ENCODE results near the gene LRRC4C. TPM values are rescaled to one million over a fixed set of nuclear protein-coding genes. Genes with fewer than 3 reads are reported as not detected.

LRRC4C gene
- total RNA-seq, 1 experiment from 2014 or later = not detected

- no peak overlapping the region for H3K27ac Mint-ChIP-seq (ENCODE audit: unreplicated experiment)
- CTCF ChIA-PET = no interaction called here
- H3K9me3 Mint-ChIP-seq (ENCODE audit: low read depth, unreplicated experiment) = peaks cover 22% of the 10 kb centered on the region
- H3K4me3 Mint-ChIP-seq (ENCODE audit: low read depth, unreplicated experiment) = no peak overlapping the region
- no peaks in the 10 kb centered on the region for H3K27me3 Mint-ChIP-seq (ENCODE audit: unreplicated experiment)
- no peak for DNase-seq
- no peak for TF ChIP-seq CTCF (IDR thresholded peaks at IDR 0.05; ENCODE audit: unreplicated experiment)
- BruUV-seq (replicated peaks) = no TSS peak
- intact Hi-C loops (cut with micrococcal nuclease; ENCODE audit: unreplicated experiment) = no loop called here
- no peaks in the 10 kb centered on the region for H3K4me1 Mint-ChIP-seq (ENCODE audit: low read depth, unreplicated experiment)
- H3K36me3 Mint-ChIP-seq (ENCODE audit: insufficient read depth, unreplicated experiment) = no peaks in the 10 kb centered on the region
Observed at GRCh38 chr11:41102471-41102870, 357.0 kb downstream of the LRRC4C start.

GRCh38 chr11:41099654-41100053 is 359.8 kb downstream of the LRRC4C start:
- no peaks in the 10 kb centered on the region for H3K36me3 Mint-ChIP-seq (ENCODE audit: insufficient read depth, unreplicated experiment)
- no TSS peak for BruUV-seq (replicated peaks)

GRCh38 chr11:41085123-41085522 is 374.3 kb downstream of the LRRC4C start:
- CTCF ChIA-PET = no interaction called here
- no peaks in the 10 kb centered on the region for H3K4me1 Mint-ChIP-seq (ENCODE audit: low read depth, unreplicated experiment)

More at GRCh38 chr11:41099654-41100053, 359.8 kb downstream of the LRRC4C start:
- peaks cover 19% of the 10 kb centered on the region for H3K9me3 Mint-ChIP-seq (ENCODE audit: low read depth, unreplicated experiment)
- intact Hi-C loops (cut with micrococcal nuclease; ENCODE audit: unreplicated experiment) = no loop called here
- H3K27ac Mint-ChIP-seq (ENCODE audit: unreplicated experiment) = no peak overlapping the region
- TF ChIP-seq CTCF (IDR thresholded peaks at IDR 0.05; ENCODE audit: unreplicated experiment) = no peak
- DNase-seq = no peak
- no peak overlapping the region for H3K4me3 Mint-ChIP-seq (ENCODE audit: low read depth, unreplicated experiment)
- no peaks in the 10 kb centered on the region for H3K27me3 Mint-ChIP-seq (ENCODE audit: unreplicated experiment)
- H3K4me1 Mint-ChIP-seq (ENCODE audit: low read depth, unreplicated experiment) = no peaks in the 10 kb centered on the region
- CTCF ChIA-PET = no interaction called here

GRCh38 chr11:41081756-41082285 is 377.6 kb downstream of the LRRC4C start:
- Mint-ChIP-seq H3K9me3 (ENCODE audit: low read depth, unreplicated experiment) (peaks cover 11% of the 10 kb centered on the region), H3K4me1 (ENCODE audit: low read depth, unreplicated experiment) (no peaks in the 10 kb centered on the region), H3K36me3 (ENCODE audit: insufficient read depth, unreplicated experiment) (no peaks in the 10 kb centered on the region), H3K27me3 (ENCODE audit: unreplicated experiment) (no peaks in the 10 kb centered on the region), H3K27ac (ENCODE audit: unreplicated experiment) (no peak overlapping the region), H3K4me3 (ENCODE audit: low read depth, unreplicated experiment) (no peak overlapping the region)
- intact Hi-C loops (cut with micrococcal nuclease; ENCODE audit: unreplicated experiment) = no loop called here
- CTCF ChIA-PET = no interaction called here
- DNase-seq = no peak
- TF ChIP-seq CTCF (IDR thresholded peaks at IDR 0.05; ENCODE audit: unreplicated experiment) = no peak
- BruUV-seq (replicated peaks) = no TSS peak

More at GRCh38 chr11:41085123-41085522, 374.3 kb downstream of the LRRC4C start:
- Mint-ChIP-seq H3K4me3 (ENCODE audit: low read depth, unreplicated experiment) (no peak overlapping the region), H3K9me3 (ENCODE audit: low read depth, unreplicated experiment) (peaks cover 5% of the 10 kb centered on the region), H3K36me3 (ENCODE audit: insufficient read depth, unreplicated experiment) (no peaks in the 10 kb centered on the region), H3K27me3 (ENCODE audit: unreplicated experiment) (no peaks in the 10 kb centered on the region), H3K27ac (ENCODE audit: unreplicated experiment) (no peak overlapping the region)
- no TSS peak for BruUV-seq (replicated peaks)
- no peak for DNase-seq
- TF ChIP-seq CTCF (IDR thresholded peaks at IDR 0.05; ENCODE audit: unreplicated experiment) = no peak
- intact Hi-C loops (cut with micrococcal nuclease; ENCODE audit: unreplicated experiment) = no loop called here
